HCT116 (cell line): ENCODE measurements around the gene CYB5D1.
A peak's percentile ranks its signal among the peaks of the same experiment; 100 is the strongest.
"Not testable (repeated sequence)": the region's sequence is repeated elsewhere in the genome, so short reads cannot be mapped to it uniquely, and the experiment has no call there.

ENCODE experiments used
- CEBPB ChIP-seq: IDR thresholded peaks from 2 replicates; pipeline ENCODE4 v1.6.1; 2012; ENCODE audit warnings: low read depth
- EZH2 ChIP-seq: fragments of 200-600 bp; sonication (generic); IDR thresholded peaks from 2 replicates; pipeline ENCODE4 v1.6.1; 2017; ENCODE audit warnings: antibody characterized with exemption, mixed run types
- EZH2phosphoT487 ChIP-seq: fragments of 200-600 bp; IDR thresholded peaks from 2 replicates; pipeline ENCODE4 v1.6.1; 2018; ENCODE audit warnings: antibody characterized with exemption, borderline replicate concordance
- POLR2A ChIP-seq: IDR thresholded peaks from 2 replicates; pipeline ENCODE4 v1.7.0; 2011; ENCODE audit warnings: borderline replicate concordance; ENCODE audit not compliant: insufficient read depth, insufficient read length; ENCODE audit errors: extremely low read depth
- POLR2AphosphoS5 ChIP-seq: IDR thresholded peaks from 2 replicates; pipeline ENCODE4 v1.6.1; 2011; ENCODE audit warnings: mild to moderate bottlenecking, low read depth, low read length, moderate library complexity
- RAD21 ChIP-seq: IDR thresholded peaks from 2 replicates; pipeline ENCODE4 v1.6.1; 2012; ENCODE audit warnings: low read depth, mild to moderate bottlenecking
- SIN3A ChIP-seq: IDR thresholded peaks from 2 replicates; pipeline ENCODE4 v1.6.1; 2012; ENCODE audit warnings: low read depth
- SP1 ChIP-seq: IDR thresholded peaks from 2 replicates; pipeline ENCODE4 v1.6.1; 2012; ENCODE audit warnings: low read depth
- TCF7L2 ChIP-seq: IDR thresholded peaks from 2 replicates; pipeline ENCODE4 v1.7.0; 2011; ENCODE audit warnings: borderline replicate concordance, inconsistent platforms; ENCODE audit not compliant: insufficient read depth, insufficient read length; ENCODE audit errors: extremely low read depth
- ZNF274 ChIP-seq: fragments of 200-500 bp; sonication (Bioruptor generic); IDR thresholded peaks from 2 replicates; pipeline ENCODE4 v1.6.1; 2014; ENCODE audit warnings: mild to moderate bottlenecking, low read depth, low read length, inconsistent platforms
- TF ChIP-seq, protein P1 (sequence below), 3 experiments: fragments of 200-600 bp in 1 of 3; sonication (generic) in 1 of 3; IDR thresholded peaks in 2 of 3; conservative IDR thresholded peaks in 1 of 3; 2 replicates each; pipeline ENCODE4 v1.5.1; 2012 to 2017; ENCODE audit warnings: low read depth in 2 of 3, low read length in 2 of 3, antibody characterized with exemption in 1 of 3, borderline replicate concordance in 1 of 3, control low read depth in 1 of 3, mild to moderate bottlenecking in 1 of 3, mixed read lengths in 1 of 3, mixed run types in 1 of 3, moderate library complexity in 1 of 3; ENCODE audit not compliant: insufficient read depth in 1 of 3
- TF ChIP-seq, protein P2 (sequence below): IDR thresholded peaks from 2 replicates; pipeline ENCODE4 v1.6.1; 2012
- TF ChIP-seq, protein P3 (sequence below): IDR thresholded peaks from 2 replicates; pipeline ENCODE4 v1.6.1; 2012
- TF ChIP-seq, protein P4 (sequence below): IDR thresholded peaks from 2 replicates; pipeline ENCODE4 v1.6.1; 2012; ENCODE audit warnings: low read depth

DNA sequence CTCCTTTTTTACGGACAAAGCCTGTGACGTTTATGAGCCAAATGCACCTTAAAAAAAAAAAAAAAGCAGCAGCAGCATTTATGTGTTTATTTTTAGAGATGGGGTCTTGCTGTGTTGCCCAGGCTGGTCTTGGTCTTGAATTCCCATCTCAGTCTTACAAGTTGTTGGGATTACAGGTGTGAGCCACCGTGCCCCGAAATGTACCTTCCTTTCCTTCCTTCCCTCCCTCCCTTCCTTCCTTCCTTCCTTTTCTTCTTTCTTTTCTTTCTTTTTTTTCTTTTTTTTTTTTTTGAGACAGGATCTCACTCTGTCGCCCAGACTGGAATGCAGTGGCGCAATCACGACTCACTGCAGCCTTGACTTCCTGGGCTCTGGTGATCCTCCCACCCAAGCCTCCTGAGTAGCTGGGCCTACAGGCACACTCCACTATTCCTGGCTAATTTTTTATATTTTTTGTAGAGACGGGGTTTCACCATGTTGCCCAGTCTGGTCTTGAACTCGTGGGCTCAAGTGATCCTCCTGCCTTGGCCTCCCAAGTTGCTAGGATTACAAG is 47.9 kb upstream of the CYB5D1 start:
- TF ChIP-seq, protein P1, sequence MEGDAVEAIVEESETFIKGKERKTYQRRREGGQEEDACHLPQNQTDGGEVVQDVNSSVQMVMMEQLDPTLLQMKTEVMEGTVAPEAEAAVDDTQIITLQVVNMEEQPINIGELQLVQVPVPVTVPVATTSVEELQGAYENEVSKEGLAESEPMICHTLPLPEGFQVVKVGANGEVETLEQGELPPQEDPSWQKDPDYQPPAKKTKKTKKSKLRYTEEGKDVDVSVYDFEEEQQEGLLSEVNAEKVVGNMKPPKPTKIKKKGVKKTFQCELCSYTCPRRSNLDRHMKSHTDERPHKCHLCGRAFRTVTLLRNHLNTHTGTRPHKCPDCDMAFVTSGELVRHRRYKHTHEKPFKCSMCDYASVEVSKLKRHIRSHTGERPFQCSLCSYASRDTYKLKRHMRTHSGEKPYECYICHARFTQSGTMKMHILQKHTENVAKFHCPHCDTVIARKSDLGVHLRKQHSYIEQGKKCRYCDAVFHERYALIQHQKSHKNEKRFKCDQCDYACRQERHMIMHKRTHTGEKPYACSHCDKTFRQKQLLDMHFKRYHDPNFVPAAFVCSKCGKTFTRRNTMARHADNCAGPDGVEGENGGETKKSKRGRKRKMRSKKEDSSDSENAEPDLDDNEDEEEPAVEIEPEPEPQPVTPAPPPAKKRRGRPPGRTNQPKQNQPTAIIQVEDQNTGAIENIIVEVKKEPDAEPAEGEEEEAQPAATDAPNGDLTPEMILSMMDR (IDR thresholded peaks at IDR 0.05 in 2 of 3, conservative IDR thresholded peaks at IDR 0.05 in 1 of 3; ENCODE audit: borderline replicate concordance in 1 of 3, insufficient read depth in 1 of 3, low read depth in 2 of 3, low read length in 2 of 3), result not testable (repeated sequence)
- TF ChIP-seq CEBPB, result peak; percentile 63
- TF ChIP-seq ZNF274, POLR2AphosphoS5, POLR2A, EZH2, SIN3A, SP1, EZH2phosphoT487, RAD21, TCF7L2: not testable (repeated sequence)
- TF ChIP-seq, protein P2, sequence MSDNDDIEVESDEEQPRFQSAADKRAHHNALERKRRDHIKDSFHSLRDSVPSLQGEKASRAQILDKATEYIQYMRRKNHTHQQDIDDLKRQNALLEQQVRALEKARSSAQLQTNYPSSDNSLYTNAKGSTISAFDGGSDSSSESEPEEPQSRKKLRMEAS, result not testable (repeated sequence)
- TF ChIP-seq, protein P3, sequence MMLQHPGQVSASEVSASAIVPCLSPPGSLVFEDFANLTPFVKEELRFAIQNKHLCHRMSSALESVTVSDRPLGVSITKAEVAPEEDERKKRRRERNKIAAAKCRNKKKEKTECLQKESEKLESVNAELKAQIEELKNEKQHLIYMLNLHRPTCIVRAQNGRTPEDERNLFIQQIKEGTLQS, result not testable (repeated sequence)
- TF ChIP-seq, protein P4, sequence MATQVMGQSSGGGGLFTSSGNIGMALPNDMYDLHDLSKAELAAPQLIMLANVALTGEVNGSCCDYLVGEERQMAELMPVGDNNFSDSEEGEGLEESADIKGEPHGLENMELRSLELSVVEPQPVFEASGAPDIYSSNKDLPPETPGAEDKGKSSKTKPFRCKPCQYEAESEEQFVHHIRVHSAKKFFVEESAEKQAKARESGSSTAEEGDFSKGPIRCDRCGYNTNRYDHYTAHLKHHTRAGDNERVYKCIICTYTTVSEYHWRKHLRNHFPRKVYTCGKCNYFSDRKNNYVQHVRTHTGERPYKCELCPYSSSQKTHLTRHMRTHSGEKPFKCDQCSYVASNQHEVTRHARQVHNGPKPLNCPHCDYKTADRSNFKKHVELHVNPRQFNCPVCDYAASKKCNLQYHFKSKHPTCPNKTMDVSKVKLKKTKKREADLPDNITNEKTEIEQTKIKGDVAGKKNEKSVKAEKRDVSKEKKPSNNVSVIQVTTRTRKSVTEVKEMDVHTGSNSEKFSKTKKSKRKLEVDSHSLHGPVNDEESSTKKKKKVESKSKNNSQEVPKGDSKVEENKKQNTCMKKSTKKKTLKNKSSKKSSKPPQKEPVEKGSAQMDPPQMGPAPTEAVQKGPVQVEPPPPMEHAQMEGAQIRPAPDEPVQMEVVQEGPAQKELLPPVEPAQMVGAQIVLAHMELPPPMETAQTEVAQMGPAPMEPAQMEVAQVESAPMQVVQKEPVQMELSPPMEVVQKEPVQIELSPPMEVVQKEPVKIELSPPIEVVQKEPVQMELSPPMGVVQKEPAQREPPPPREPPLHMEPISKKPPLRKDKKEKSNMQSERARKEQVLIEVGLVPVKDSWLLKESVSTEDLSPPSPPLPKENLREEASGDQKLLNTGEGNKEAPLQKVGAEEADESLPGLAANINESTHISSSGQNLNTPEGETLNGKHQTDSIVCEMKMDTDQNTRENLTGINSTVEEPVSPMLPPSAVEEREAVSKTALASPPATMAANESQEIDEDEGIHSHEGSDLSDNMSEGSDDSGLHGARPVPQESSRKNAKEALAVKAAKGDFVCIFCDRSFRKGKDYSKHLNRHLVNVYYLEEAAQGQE, result not testable (repeated sequence)
